ENCODE results near the gene NHLRC3.

NHLRC3 gene

GRCh38 chr13:39023316-39023715 is 14.9 kb upstream of the NHLRC3 start:
- ATAC-seq (ENCODE audit: low read depth): no peak
- Histone ChIP-seq H3K4me1 (ENCODE audit: insufficient read depth, poor library complexity, severe bottlenecking) (no peaks in the 10 kb centered on the region), H3K27me3 (ENCODE audit: insufficient read depth, poor library complexity, severe bottlenecking) (no peaks in the 10 kb centered on the region), H3K27ac (ENCODE audit: poor library complexity, severe bottlenecking) (no peak overlapping the region), H3K4me3 (ENCODE audit: severe bottlenecking) (no peak overlapping the region), H3K36me3 (ENCODE audit: low read depth) (peaks cover 84% of the 10 kb centered on the region), H3K9me3 (ENCODE audit: severe bottlenecking) (no peaks in the 10 kb centered on the region)
- no peak for TF ChIP-seq CTCF (IDR thresholded peaks at IDR 0.05; ENCODE audit: poor library complexity, severe bottlenecking)
- no peak for DNase-seq (ENCODE audit: low spot score)

GRCh38 chr13:39023761-39024160 is 14.5 kb upstream of the NHLRC3 start:
- Histone ChIP-seq H3K4me1 (ENCODE audit: insufficient read depth, poor library complexity, severe bottlenecking) (no peaks in the 10 kb centered on the region), H3K9me3 (ENCODE audit: severe bottlenecking) (no peaks in the 10 kb centered on the region), H3K4me3 (ENCODE audit: severe bottlenecking) (no peak overlapping the region), H3K27ac (ENCODE audit: poor library complexity, severe bottlenecking) (no peak overlapping the region), H3K27me3 (ENCODE audit: insufficient read depth, poor library complexity, severe bottlenecking) (no peaks in the 10 kb centered on the region), H3K36me3 (ENCODE audit: low read depth) (peaks cover 88% of the 10 kb centered on the region)
- no peak for DNase-seq (ENCODE audit: low spot score)
- ATAC-seq (ENCODE audit: low read depth): no peak
- no peak for TF ChIP-seq CTCF (IDR thresholded peaks at IDR 0.05; ENCODE audit: poor library complexity, severe bottlenecking)

- Histone ChIP-seq H3K27ac (ENCODE audit: poor library complexity, severe bottlenecking) (no peak overlapping the region), H3K4me1 (ENCODE audit: insufficient read depth, poor library complexity, severe bottlenecking) (no peaks in the 10 kb centered on the region)
These were observed 12.8 kb upstream of the NHLRC3 start for GRCh38 chr13:39025433-39025839.

GRCh38 chr13:39032150-39032549 is 6.1 kb upstream of the NHLRC3 start:
- ATAC-seq (ENCODE audit: low read depth): no peak
- peaks cover 48% of the 10 kb centered on the region for H3K36me3 ChIP-seq (ENCODE audit: low read depth)

More at GRCh38 chr13:39025433-39025839, 12.8 kb upstream of the NHLRC3 start:
- no peak for TF ChIP-seq CTCF (IDR thresholded peaks at IDR 0.05; ENCODE audit: poor library complexity, severe bottlenecking)
- H3K4me3 ChIP-seq (ENCODE audit: severe bottlenecking): no peak overlapping the region
- peaks cover 92% of the 10 kb centered on the region for H3K36me3 ChIP-seq (ENCODE audit: low read depth)
- H3K9me3 ChIP-seq (ENCODE audit: severe bottlenecking): no peaks in the 10 kb centered on the region
- DNase-seq (ENCODE audit: low spot score) (no peak), ATAC-seq (ENCODE audit: low read depth) (no peak)
- no peaks in the 10 kb centered on the region for H3K27me3 ChIP-seq (ENCODE audit: insufficient read depth, poor library complexity, severe bottlenecking)

More at GRCh38 chr13:39032150-39032549, 6.1 kb upstream of the NHLRC3 start:
- Histone ChIP-seq H3K4me3 (ENCODE audit: severe bottlenecking) (no peak overlapping the region), H3K4me1 (ENCODE audit: insufficient read depth, poor library complexity, severe bottlenecking) (peaks cover 3% of the 10 kb centered on the region), H3K9me3 (ENCODE audit: severe bottlenecking) (no peaks in the 10 kb centered on the region), H3K27me3 (ENCODE audit: insufficient read depth, poor library complexity, severe bottlenecking) (no peaks in the 10 kb centered on the region), H3K27ac (ENCODE audit: poor library complexity, severe bottlenecking) (no peak overlapping the region)
- DNase-seq (ENCODE audit: low spot score): no peak
- no peak for TF ChIP-seq CTCF (IDR thresholded peaks at IDR 0.05; ENCODE audit: poor library complexity, severe bottlenecking)

Measured in RWPE2 (cell line).